HEK293T (cell line): Measurements from ENCODE around the gene EVI5L.

ENCODE experiments used
- BHLHE40 ChIP-seq: fragments of 450-650 bp; IDR thresholded peaks from 2 replicates; pipeline ENCODE4 v1.6.1; 2016; ENCODE audit warnings: mild to moderate bottlenecking, moderate library complexity, borderline replicate concordance
- ELF4 ChIP-seq: fragments of 450-650 bp; IDR thresholded peaks from 2 replicates; pipeline ENCODE4 v1.6.1; 2017; ENCODE audit warnings: antibody characterized with exemption
- SUZ12 ChIP-seq: fragments of 450-650 bp; IDR thresholded peaks from 2 replicates; pipeline ENCODE4 v1.6.1; 2016; ENCODE audit warnings: mild to moderate bottlenecking
- TARDBP ChIP-seq: fragments of 450-650 bp; IDR thresholded peaks from 2 replicates; pipeline ENCODE4 v1.6.1; 2016

DNA sequence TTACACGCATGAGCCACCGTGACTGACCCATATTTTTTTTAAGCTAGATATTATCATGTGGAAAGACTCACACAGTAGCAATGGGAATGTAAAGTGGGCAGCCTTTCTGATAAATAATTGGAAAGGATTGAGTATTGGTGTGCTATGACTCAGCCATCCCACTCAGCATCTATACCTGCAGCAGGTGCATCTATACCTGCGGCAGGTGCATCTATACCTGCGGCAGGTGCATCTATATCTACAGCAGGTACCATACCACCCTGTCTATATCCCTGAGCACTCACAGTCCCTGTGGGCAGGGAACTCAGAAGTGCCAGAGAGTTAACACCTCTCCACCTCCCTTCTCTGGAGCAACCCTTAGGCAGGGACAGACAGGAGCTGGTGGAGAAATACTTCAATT lies 53.1 kb downstream of the EVI5L start:
- TF ChIP-seq BHLHE40, result no peak
- no peak for TF ChIP-seq SUZ12
- TF ChIP-seq ELF4, result no peak
- TF ChIP-seq TARDBP, result no peak
